Renal cortical epithelial cell (primary cell): ENCODE measurements around the gene C10orf90. TPM values are rescaled to one million over a fixed set of nuclear protein-coding genes. Genes with fewer than 3 reads are reported as not detected.

Experiments
- DNase-seq: peaks from one replicate; pipeline ENCODE4 v3.0.0-alpha.2; 2011; ENCODE audit warnings: low read depth
- total RNA-seq: library from RNA; depleted of rRNA; stranded (reverse); fragments of >200 nt; gene quantifications from 2 replicates; pipeline ENCODE4 v1.2.3, GENCODE V29; 2014

C10orf90 gene
- total RNA-seq, 1 donor from 2014 or later: not detected

DNA sequence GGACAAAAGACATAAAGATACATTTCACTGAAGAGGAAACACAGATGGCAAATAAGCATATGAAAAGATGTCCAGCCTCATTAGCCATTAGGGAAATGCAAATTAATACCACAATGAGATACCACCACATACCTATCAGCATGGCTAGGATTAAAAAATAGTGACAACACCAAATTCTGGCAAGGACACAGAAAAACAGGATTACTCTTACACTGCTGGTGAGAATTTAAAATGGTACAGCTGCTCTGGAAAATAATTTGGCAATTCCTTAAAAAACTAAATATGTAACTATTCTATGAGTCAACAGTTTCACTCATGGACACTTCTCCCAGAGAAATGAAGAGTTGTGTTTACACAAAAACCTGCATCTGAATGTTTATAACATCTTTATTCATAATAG, 121.1 kb downstream of the C10orf90 start:
- no peak for DNase-seq

DNA sequence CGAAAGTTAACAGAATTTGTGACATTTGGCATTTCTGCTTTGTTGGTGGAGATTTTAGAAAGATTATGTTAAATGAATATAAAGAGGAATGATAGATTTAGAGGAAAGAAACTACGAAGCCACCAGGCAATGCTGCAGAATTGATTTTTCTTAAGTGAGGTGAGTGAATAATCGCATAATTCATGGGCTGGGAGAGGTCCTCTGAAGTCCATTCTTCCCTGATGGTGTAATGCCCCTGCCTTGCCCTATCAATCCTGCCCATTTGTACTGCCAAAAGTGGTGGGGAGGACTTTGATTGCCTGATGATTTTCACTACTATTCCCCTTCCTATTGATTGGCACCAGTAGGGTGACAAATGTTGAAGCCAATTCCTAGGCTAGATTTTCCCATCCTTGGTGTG, 125.9 kb downstream of the C10orf90 start:
- DNase-seq: no peak

DNA sequence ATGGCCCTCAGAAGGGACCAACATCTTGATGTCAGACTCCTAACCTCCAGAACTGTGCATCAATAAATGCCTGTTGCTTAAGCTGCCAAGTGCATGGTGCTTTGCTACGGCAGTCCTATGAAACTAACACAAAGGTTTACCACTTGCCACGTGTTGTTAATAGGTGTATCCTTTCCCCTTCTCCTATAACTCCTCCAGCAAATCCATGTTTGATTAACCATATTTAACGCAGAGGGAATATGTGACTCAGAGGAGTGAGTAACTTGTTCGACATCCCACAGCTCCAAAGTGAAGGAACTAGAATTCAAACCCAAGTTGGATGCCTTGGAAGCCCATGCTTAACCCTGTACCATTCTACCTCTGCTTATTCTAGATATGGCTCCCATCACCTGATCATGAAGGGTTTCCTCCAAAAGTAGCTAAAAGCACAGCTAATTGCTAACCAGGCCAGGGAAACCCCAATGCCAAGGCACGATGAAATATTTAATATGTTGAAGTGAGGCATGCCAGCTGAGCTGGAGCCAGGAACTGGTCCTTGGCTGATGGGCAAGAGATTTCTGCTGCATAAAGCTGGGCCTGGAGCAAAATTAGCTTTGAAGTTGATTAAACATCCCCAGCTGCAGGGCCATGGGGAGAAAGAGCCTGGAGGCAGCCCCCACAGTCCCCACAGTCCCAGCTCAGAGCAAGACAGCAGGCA, 131.9 kb downstream of the C10orf90 start:
- DNase-seq: no peak

DNA sequence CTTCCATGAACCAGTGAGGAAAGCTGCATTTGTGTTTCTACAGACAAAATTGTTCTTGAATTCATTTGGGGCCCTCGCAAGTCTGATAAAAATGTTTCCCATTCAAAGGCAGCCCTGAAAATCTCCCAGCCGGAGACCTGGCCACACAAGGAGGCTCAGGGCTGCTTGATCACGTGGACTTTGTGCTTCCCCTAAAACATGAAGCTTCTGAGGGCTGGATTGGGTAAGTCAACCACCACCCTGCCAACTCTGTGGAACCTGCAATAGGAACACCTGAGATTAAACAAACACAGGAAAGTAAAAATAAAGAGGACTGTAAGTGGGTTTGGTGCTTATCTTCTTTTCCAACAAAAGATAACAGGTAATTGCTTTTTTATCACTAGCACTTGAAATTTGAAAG, 133.8 kb downstream of the C10orf90 start:
- no peak for DNase-seq

DNA sequence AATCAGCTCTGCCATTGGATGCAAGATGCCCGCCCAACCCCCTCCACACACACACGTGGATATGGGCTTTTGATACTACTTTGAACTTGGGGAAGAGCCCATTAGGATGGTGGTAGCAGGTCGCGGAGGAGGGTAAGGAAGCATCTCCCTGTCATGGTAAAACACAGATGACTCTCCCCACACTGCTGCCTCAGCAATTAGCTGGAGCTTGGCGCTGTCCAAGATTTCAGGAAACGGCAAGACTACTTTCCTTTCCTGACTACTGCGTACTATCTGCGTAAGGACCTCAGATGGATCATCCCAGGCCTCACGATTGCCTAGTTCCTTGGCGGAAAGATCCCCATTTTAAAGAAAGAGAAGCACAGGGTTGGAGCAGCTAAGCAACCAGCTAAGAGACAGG, 134.3 kb downstream of the C10orf90 start:
- peak; percentile 13 for DNase-seq

DNA sequence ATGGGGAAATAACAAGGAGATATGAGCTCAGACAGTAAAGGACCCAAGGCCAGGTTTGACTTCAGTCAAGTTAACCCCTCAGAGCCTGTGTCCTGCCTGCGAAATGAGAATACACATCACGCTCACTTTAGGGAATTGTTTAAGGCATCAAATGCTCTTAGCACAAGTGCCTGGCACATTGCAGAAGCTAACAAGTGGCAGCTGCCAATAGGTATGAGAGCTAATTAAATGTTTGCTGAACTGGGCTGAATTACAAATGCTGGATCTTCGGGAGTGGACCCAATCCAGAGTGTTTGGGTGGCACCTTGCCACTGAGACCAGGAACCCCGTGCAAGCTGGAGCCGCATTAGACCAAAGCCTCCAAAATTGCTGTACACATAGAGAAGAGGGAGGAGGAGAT, 136.8 kb downstream of the C10orf90 start:
- DNase-seq: no peak

DNA sequence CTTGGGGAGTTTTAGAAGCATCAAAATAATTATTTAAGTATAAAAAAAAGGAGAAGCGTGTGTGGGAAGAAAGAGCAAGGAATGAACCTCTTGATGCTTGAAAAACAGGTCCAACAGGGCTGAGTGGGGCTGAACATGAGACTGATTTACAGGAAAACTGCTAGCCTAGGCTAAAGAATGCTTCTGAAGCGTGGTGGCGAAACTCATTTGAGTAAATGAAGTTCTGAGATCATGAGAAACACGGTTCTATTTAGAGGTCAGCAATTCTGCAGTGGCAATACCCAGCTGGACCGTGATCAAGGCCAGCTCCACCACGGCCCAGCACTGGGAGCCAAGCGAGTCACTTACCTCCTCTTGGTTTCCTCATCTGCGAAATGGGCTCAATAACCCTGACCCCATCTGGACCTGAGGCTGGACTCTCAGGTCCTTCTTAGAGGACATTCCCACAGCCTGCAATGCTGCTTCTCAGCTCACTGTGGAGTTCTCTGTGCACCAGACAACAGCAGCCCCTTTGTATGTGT, 142.1 kb downstream of the C10orf90 start:
- no peak for DNase-seq

DNA sequence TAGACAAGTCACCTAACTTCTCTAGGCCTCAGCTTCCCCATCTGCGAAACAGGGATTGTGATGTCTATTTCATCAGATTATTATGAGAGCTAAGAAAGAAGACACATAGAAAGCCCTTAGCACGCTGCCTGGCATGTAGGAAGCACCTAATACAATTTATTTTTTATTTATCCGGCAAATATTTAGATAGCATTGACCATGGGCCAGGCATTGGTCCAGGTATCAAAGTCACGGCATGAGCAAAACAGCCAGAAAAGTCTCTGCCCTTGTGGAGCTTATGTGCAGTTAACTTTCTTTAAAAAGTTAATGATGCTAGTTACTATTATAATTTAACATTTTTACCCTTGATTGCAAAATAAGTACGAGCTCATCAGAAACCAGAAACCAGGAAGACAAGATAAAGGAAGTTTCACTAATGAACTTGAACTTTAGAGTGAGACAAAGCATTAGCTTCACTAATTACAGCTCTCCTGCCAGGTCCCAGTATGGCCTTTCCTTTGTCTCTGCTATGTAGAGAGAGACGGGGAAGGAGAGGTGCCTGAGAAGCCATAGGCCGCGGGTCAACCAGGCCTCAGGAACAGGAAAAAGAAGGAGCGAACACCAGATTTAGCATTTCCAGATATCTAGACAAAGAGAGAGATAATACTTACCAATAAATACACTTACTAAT, 142.7 kb downstream of the C10orf90 start:
- no peak for DNase-seq

DNA sequence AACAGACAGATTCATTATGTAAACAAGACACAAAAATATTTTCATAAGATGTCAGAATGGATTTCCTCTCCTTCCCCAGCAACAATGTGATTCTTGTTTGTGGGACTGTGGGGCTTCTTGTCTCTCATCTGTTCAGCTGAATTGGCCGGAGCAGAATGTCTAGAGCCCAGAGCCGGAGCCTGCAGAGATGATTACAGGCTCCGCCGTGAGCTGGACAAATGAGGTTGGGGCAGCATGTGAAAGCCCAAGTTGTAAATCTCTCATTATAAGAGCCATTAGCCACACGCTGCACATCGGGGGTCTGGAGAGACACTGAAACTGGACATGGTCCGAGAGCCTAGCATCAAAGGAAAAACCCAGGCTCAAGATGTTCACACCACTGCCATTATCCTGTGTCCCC, 145.2 kb downstream of the C10orf90 start:
- no peak for DNase-seq

DNA sequence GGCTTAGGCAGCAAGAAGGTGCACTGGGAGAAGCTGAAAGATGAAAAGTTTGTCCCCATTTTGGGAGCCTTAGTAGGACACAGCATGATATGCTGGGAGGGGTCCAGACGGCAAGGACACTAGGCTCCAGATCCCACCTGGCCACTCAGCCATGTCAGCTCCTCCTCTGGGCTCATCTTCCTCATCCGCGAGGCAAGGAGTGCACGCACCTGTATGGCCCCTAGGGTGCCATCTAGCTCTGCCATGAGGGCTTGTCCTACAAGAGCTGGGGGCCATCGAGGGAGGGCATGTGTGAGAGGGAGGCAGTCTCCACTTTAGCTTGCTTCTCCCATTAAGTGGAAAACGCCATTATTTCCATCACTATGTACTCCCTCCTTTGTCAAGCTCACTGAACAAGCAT, 146.0 kb downstream of the C10orf90 start:
- DNase-seq: no peak

DNA sequence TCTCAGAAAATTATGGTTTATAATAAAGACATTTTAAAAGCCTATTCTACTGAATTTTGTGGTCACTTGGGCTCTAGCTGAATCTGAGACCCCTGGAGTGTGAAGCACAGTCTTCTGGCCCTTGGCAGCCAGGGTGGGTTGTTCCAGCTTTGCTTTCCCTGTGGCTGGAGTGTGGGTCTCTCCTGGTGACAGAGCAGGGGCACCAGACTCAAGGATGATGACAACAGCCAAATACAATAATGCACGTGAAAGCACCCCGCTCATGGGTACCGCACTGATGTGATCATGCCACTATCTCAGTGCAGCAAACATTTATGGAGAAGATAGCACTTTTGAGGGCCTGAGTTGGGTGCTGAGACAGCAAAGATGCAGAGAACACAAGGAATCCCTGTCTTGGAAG, 147.4 kb downstream of the C10orf90 start:
- DNase-seq: no peak

DNA sequence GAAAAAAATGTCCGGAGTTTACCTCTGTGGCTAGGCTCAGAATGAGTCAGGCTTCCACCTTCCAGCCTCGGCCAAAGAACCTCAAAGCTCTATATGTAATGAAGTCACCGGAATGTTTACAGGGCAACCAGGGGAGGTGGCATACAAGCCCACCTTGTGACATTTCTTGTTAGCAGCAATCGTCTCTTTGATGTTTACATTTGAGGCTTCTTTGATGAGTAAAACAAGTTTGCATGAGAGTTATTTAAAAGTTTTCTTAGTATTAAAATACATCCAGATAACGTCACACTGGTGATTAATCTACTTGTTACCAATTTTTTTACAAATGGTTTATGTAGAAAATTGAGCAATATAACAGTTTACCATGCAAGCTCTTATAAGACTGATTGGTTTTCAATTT, 149.1 kb downstream of the C10orf90 start:
- DNase-seq: peak; percentile 15

DNA sequence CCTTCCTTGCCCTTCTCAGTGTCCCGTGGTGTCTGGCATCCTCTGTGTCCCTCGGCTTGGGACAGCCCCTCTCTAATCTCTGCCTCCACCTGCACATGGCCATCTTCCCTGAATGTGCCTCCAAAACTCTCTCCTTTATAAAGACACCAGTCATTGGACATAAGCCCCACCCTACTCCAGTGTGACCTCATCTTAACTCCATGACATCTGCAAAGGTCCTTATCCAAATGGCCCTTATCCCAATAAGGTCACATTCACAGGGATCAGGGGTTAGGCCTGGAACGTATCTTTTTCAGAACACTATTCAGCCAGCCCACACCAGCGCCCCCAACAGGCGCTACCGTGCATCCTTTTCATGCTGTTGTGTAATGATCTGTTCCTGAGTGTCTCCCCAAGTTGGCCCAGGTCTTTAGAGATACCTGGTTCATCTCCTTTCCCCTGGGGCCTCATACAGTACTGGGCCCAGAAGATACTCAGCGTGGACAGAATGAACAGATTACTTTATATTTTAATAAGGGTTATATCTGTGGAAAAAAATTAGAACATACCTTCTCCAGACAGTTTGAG, 149.7 kb downstream of the C10orf90 start:
- no peak for DNase-seq

DNA sequence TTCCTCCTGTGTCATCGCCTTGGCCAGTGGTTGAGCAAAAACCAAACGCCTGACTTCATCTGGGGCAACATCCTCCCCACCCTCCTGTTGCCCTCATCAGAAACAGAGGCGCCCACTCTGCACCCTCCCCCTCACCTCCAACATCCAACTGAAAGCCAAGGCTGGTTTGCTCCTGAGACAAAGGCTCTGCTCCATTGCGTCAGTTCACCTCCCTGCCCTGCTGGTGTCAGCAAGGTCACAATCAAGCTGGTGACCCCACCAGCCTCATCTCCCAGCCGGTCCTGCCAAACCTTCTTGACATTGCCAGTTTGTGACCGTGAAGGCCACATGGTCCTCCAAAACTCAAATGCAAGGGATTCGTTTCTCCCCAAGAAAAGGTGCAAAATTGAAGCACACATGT, 150.5 kb downstream of the C10orf90 start:
- no peak for DNase-seq

DNA sequence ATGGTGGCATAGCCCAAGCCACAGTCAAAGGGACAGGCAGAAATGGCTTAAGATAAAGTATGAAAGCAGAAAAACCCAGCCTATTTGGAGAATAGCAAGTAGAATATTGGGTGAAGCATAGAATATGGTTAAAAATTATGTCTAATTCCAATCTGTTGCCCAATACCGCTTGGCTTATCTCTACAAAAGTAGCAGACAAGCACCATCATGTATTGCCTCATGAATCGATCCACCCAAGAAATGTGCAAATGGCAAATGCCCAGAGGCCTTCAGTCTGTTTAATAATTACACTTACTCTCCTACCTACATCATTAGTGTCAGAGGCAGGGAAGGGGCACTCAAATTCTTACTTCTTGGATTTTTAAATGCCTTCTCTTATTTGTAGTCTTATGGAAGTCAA, 151.3 kb downstream of the C10orf90 start:
- no peak for DNase-seq

DNA sequence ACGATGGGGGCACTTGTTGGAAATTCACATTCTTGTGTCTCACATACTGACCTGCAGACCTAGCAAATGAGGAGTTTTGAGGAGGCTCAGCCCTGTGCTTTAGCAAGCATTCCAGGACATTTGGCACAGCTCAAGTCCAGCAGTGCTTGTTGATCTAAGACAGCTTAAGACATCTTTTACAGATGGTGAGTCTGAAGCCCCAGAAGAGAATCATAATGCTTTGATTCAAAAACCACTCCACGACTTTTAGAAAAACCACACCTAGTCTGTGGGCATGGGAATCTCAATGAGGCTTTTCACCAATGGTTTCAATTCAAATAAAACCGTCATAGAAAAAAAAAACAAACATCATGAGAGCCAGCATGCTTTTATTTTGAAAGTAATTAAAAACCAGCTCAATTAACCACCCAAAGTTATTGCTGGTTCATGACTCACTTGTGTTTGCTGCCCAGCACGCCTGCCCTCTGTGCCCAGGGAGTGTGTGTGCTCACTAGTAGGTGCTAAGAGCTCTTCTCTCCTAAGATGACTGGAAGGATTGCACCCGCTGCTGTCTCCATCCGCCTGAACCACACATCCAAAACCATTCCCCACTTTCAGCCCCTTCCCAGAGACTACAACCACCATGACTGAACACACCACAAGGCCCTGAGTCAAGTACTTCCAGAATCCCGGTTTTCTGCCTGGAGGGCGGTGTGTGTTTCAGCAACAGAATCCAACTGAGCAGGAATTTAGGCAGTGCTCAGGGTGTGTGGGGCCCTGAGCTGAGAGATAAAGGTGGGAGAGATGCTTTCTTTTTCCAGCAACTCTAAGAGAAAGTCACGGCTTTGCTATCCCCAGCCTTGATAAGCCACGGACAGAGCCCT, 152.0 kb downstream of the C10orf90 start:
- no peak for DNase-seq

DNA sequence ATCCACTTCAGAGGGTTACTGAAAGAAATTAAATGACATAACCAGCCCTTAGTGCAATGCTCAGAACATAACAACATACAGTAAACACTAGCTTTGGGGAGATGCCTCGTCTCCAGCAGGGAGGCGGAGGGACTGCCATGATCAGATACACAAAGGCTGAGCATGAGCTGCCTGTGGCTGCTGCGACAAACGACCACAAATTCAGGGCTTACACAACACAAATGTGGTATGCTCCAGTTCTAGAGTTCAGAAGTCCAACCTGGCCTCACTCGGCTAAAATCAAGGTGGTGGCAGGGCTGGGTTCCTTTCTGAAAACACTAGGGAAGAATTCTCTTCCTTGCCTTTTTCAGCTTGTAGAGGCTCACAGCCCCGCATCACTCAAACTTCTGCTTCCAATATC, 154.0 kb downstream of the C10orf90 start:
- DNase-seq: no peak

DNA sequence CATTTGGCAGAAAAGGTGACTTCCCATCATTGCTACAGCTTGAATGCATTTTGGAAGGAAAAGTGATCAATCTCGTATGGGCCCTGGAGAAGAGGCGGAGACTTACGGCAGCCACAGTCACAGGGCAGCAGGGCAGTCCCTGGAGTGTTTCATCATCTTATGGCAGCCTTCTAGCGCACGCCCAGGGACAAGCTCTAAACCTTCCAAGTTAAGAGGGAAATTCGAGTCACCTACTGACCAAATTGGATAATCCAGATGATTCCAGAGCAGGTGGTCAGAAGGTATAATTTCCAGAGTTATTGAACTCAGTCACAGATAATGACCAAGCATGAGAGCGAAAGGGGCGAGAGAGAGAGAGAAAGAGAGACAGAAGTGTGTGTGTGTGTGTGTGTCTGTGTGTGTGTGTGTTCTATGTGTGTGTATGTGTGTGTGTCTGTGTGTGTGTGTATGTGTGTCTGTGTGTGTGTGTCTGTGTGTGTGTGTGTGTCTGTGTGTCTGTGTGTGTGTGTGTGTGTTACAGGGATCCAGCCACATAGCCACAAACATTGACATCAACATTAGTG, 158.5 kb downstream of the C10orf90 start:
- DNase-seq: no peak

DNA sequence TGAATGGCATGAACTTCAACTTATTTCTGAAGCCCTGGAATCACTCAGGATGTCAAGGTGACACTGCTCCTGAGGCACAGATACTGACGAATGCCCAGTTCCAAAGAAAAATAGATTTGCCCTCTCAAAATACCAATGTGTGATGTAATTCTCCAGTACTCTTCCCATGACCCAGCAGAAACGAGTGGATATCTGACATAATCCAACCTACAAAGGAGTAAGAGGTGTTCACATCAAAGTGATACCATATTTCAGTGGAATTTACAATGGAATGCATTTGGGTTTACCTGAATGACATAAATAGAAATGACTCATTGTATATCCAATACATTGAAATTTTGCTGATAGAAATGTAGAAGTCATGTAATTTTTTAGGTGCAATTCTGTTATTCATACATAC, 161.3 kb downstream of the C10orf90 start:
- no peak for DNase-seq

DNA sequence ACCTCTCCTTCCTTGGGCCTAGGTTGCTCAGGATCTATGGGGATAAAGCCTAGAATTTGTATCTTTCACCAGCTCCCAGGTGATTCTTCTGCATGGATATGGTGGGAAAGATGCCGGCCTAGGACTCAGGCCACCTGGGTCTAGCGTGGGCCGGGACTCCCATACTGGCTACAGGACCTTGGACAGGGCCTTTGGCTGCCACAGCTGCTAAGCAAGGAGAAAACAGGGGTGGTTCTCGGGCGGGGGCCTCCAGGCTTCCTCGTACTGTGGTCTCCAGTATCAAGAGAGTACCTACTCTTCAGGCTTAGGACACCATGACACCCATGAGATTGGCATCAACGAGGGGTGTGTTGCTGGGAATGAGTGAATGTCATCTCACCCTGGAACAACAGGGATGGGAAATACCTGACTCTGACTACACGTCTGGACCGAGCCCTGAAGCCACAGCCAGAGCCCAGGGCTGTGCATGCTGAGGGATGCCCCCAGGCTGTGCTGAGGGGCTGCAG, 161.9 kb downstream of the C10orf90 start:
- no peak for DNase-seq

DNA sequence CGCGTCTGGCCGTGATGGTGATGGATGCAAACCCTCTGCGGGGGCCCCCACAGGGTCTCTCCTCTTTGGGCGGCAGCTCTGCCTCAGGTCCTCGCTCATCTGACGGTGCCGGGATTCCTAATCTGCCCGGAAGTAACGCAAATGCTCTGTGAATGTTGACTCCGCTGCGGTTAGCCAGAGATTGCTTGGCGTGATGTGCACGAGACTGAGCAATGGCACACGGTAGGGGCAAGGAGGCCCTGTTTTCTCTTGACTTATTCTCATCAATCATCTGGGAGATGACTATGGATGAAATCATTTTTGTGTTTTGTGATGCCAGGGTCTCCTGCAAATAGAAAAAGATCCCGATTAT, 165.8 kb downstream of the C10orf90 start:
- DNase-seq: no peak
